Panc1 (cell line): Measurements from ENCODE around the gene OR10A3. TPM values are rescaled to one million over a fixed set of nuclear protein-coding genes. Genes with fewer than 3 reads are reported as not detected.
A peak's percentile ranks its signal among the peaks of the same experiment; 100 is the strongest.

Source experiments
- ATAC-seq: fragments of 200-7000 bp; cut with Tn5 transposase; 2 replicates; pipeline ENCODE4 v1.9.1; 2020; ENCODE audit warnings: mild to moderate bottlenecking, moderate library complexity
- BruUV-seq: library from RNA; stranded (reverse); fragments of 400-500 nt; replicated peaks from 2 replicates; lab custom pipeline; 2021; lab: Mats Ljungman, UMichigan
- CTCF ChIA-PET: fragments of 300-600 bp; sonication (Branson Sonifier 250); formaldehyde crosslinking; loops from one replicate; lab custom pipeline; 2022; ENCODE audit warnings: antibody characterized with exemption; lab: Charles Lee
- POLR2A ChIA-PET: fragments of 300-600 bp; sonication (Branson Sonifier 250); formaldehyde crosslinking; loops from one replicate; lab custom pipeline; 2022; ENCODE audit warnings: antibody characterized with exemption; lab: Charles Lee
- DNase-seq: peaks from one replicate; pipeline ENCODE4 v3.0.0-alpha.2; 2010; ENCODE audit warnings: low read depth, low spot score
- H3K27ac ChIP-seq: 2 replicates; pipeline ENCODE4 v1.5.1; 2011; ENCODE audit warnings: mild to moderate bottlenecking, low read length, inconsistent platforms
- H3K27me3 ChIP-seq: fragments of 200-500 bp; sonication (Bioruptor generic); 2 replicates; pipeline ENCODE4 v1.6.0; 2014; ENCODE audit warnings: low read length, inconsistent platforms; ENCODE audit not compliant: control insufficient read depth, insufficient read depth
- H3K36me3 ChIP-seq: fragments of 200-500 bp; sonication (Bioruptor generic); 2 replicates; pipeline ENCODE4 v1.5.1; 2014; ENCODE audit warnings: inconsistent platforms, mild to moderate bottlenecking, low read length, moderate library complexity; ENCODE audit not compliant: control insufficient read depth, insufficient read depth
- H3K4me1 ChIP-seq: 2 replicates; pipeline ENCODE4 v1.5.1; 2011; ENCODE audit warnings: inconsistent platforms, mild to moderate bottlenecking, low read length, moderate library complexity; ENCODE audit not compliant: control insufficient read depth, insufficient read depth
- H3K4me3 ChIP-seq, 2 experiments: 2 replicates each; pipeline ENCODE4 v1.5.1; 2011 to 2012; ENCODE audit warnings: low read depth in 2 of 2, low read length in 2 of 2, mild to moderate bottlenecking in 2 of 2, inconsistent platforms in 1 of 2, moderate library complexity in 1 of 2
- H3K9me3 ChIP-seq: fragments of 200-500 bp; sonication (Bioruptor generic); 2 replicates; pipeline ENCODE4 v1.5.1; 2014; ENCODE audit warnings: low read depth, mild to moderate bottlenecking, inconsistent platforms, low read length, moderate library complexity; ENCODE audit not compliant: control insufficient read depth, insufficient read depth
- POLR2AphosphoS5 ChIP-seq: IDR thresholded peaks from 2 replicates; pipeline ENCODE4 v1.6.1; 2012; ENCODE audit warnings: mild to moderate bottlenecking, low read depth, low read length, moderate library complexity
- SIN3A ChIP-seq: IDR thresholded peaks from 2 replicates; pipeline ENCODE4 v1.6.1; 2012; ENCODE audit warnings: low read depth, mild to moderate bottlenecking, low read length, moderate library complexity, borderline replicate concordance; ENCODE audit not compliant: insufficient read depth
- TCF7L2 ChIP-seq: IDR thresholded peaks from 2 replicates; pipeline ENCODE4 v1.6.1; 2011; ENCODE audit warnings: mild to moderate bottlenecking, low read depth, low read length, inconsistent platforms
- in situ Hi-C: cut with HindIII; loops from 2 replicates; pipeline ENCODE4 v1.10.0; 2016; ENCODE audit warnings: low sequenced_read_pairs, low pct_unique_long_range_greater_than_20kb
- intact Hi-C: fragments of 100-400 bp; cut with micrococcal nuclease; formaldehyde crosslinking; loops from one replicate; pipeline ENCODE4 v1.10.0; 2022; ENCODE audit not compliant: unreplicated experiment
- total RNA-seq: library from RNA; stranded (reverse); gene quantifications from one replicate; pipeline ENCODE4 v1.2.1, GENCODE V29; 2021; ENCODE audit not compliant: unreplicated experiment
- TF ChIP-seq, protein P1 (sequence below): fragments of 450-650 bp; IDR thresholded peaks from 2 replicates; pipeline ENCODE4 v1.5.1; 2017; ENCODE audit warnings: mild to moderate bottlenecking
- TF ChIP-seq, protein P2 (sequence below), 2 experiments: IDR thresholded peaks; 2 replicates each; pipeline ENCODE4 v1.6.1; 2011 to 2012; ENCODE audit warnings: low read depth in 2 of 2, control low read depth in 1 of 2, low read length in 1 of 2, mild to moderate bottlenecking in 1 of 2, moderate library complexity in 1 of 2; ENCODE audit not compliant: insufficient read depth in 1 of 2

Gene OR10A3
- total RNA-seq, 1 experiment from 2014 or later, result not detected

- Histone ChIP-seq H3K27ac (peak within 1 kb of the TSS; percentile 95), H3K4me1 (peaks cover 21% of the 10 kb centered on the region), H3K4me3 (peak within 1 kb of the TSS; percentile 85), H3K36me3 (peaks cover 22% of the 10 kb centered on the region; the same call in 1 of the 2 replicates), H3K9me3 (no peaks in the 10 kb centered on the region), H3K27me3 (no peaks in the 10 kb centered on the region)
- BruUV-seq, result no TSS peak
- intact Hi-C loops (loop anchor here (1.0 to 10.0 kb wide), 3 partner anchors 95 to 892 kb away; no protein-coding TSS in a partner anchor), in situ Hi-C loops (no loop called here)
- ChIA-PET POLR2A (interaction anchor here (0.5 to 1.1 kb wide), 4 partner anchors 11 to 94 kb away, joined by 3 to 6 read pairs (median 4); no protein-coding TSS in a partner anchor), CTCF (interaction anchor here (0.7 to 2.0 kb wide), 17 partner anchors 9 to 889 kb away, joined by 3 to 23 read pairs (median 5); no protein-coding TSS in a partner anchor)
- DNase-seq (peak; percentile 100), ATAC-seq (peak; percentile 100)
- TF ChIP-seq TCF7L2, result peak; percentile 75
- 0 out of 2 replicates have a peak, but pooled peaks have one; percentile 56 for TF ChIP-seq SIN3A
- TF ChIP-seq, protein P1, sequence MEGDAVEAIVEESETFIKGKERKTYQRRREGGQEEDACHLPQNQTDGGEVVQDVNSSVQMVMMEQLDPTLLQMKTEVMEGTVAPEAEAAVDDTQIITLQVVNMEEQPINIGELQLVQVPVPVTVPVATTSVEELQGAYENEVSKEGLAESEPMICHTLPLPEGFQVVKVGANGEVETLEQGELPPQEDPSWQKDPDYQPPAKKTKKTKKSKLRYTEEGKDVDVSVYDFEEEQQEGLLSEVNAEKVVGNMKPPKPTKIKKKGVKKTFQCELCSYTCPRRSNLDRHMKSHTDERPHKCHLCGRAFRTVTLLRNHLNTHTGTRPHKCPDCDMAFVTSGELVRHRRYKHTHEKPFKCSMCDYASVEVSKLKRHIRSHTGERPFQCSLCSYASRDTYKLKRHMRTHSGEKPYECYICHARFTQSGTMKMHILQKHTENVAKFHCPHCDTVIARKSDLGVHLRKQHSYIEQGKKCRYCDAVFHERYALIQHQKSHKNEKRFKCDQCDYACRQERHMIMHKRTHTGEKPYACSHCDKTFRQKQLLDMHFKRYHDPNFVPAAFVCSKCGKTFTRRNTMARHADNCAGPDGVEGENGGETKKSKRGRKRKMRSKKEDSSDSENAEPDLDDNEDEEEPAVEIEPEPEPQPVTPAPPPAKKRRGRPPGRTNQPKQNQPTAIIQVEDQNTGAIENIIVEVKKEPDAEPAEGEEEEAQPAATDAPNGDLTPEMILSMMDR, result peak; percentile 98
- TF ChIP-seq POLR2AphosphoS5, result peak; percentile 60
- TF ChIP-seq, protein P2, sequence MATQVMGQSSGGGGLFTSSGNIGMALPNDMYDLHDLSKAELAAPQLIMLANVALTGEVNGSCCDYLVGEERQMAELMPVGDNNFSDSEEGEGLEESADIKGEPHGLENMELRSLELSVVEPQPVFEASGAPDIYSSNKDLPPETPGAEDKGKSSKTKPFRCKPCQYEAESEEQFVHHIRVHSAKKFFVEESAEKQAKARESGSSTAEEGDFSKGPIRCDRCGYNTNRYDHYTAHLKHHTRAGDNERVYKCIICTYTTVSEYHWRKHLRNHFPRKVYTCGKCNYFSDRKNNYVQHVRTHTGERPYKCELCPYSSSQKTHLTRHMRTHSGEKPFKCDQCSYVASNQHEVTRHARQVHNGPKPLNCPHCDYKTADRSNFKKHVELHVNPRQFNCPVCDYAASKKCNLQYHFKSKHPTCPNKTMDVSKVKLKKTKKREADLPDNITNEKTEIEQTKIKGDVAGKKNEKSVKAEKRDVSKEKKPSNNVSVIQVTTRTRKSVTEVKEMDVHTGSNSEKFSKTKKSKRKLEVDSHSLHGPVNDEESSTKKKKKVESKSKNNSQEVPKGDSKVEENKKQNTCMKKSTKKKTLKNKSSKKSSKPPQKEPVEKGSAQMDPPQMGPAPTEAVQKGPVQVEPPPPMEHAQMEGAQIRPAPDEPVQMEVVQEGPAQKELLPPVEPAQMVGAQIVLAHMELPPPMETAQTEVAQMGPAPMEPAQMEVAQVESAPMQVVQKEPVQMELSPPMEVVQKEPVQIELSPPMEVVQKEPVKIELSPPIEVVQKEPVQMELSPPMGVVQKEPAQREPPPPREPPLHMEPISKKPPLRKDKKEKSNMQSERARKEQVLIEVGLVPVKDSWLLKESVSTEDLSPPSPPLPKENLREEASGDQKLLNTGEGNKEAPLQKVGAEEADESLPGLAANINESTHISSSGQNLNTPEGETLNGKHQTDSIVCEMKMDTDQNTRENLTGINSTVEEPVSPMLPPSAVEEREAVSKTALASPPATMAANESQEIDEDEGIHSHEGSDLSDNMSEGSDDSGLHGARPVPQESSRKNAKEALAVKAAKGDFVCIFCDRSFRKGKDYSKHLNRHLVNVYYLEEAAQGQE (IDR thresholded peaks at IDR 0.05; ENCODE audit: insufficient read depth in 1 of 2, low read depth in 2 of 2, low read length in 1 of 2), result 0 out of 4 replicates have a peak, but pooled peaks of 1 of the 2 experiments have one; percentile 32
These were observed 45.5 kb upstream of the OR10A3 start, which contains the start of gene EIF3F for GRCh38 chr11:7986768-7987559. Gene EIF3F, plus strand, starts transcription at chr11:7987337. Its CDS starts 16 bp downstream, at chr11:7987353.

GRCh38 chr11:7983832-7984590 lies 42.5 kb upstream of the OR10A3 start:
- TF ChIP-seq, protein P1, result no peak
- no peak for TF ChIP-seq POLR2AphosphoS5
- TF ChIP-seq SIN3A, result no peak
- TF ChIP-seq, protein P2 (IDR thresholded peaks at IDR 0.05; ENCODE audit: insufficient read depth in 1 of 2, low read depth in 2 of 2, low read length in 1 of 2), result no peak
- no peak for TF ChIP-seq TCF7L2
- BruUV-seq, result no TSS peak
- ChIA-PET CTCF (no interaction called here), POLR2A (no interaction called here)
- no peak for ATAC-seq
- in situ Hi-C loops (no loop called here), intact Hi-C loops (loop anchor here (10.0 kb wide), 2 partner anchors 289 to 889 kb away; no protein-coding TSS in a partner anchor)
- no peak for DNase-seq
- Histone ChIP-seq H3K4me3 (no peak overlapping the region), H3K9me3 (no peaks in the 10 kb centered on the region), H3K36me3 (peaks cover 8% of the 10 kb centered on the region; the same call in 1 of the 2 replicates), H3K27ac (no peak overlapping the region), H3K27me3 (no peaks in the 10 kb centered on the region), H3K4me1 (peaks cover 18% of the 10 kb centered on the region)
